ENCODE measurements around the gene JMJD1C. TPM values are rescaled to one million over a fixed set of nuclear protein-coding genes. Genes with fewer than 3 reads are reported as not detected.
A peak's percentile ranks its signal among the peaks of the same experiment; 100 is the strongest.

Gene JMJD1C
- polyA plus RNA-seq, 10 donors = 61.1 to 104 (median 75.2) TPM

GRCh38 chr10:63487990-63488389 lies 22.2 kb upstream of the JMJD1C start:
- DNase-seq = no peak

DNA sequence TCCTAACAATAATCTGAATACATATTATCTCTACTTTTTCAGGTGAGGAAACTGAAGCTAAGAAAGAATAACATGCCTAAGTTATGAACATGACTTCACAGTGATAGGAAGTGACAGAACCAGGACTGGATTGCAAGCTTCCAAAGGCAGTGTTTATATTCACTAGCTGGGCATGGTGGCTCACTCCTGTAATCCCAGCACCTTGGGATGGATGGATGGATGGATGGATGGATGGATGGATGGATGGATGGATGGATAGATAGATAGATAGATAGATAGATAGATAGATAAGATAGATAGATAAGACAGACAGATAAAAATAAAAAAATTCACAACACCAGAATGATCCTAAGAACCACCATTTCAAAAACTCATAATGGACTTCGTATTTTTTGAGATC lies 18.2 kb upstream of the JMJD1C start:
- no peak for DNase-seq

GRCh38 chr10:63481815-63482421 lies 16.1 kb upstream of the JMJD1C start:
- DNase-seq = no peak

- DNase-seq = no peak
Measured at GRCh38 chr10:63480237-63480636, 14.5 kb upstream of the JMJD1C start.

DNA sequence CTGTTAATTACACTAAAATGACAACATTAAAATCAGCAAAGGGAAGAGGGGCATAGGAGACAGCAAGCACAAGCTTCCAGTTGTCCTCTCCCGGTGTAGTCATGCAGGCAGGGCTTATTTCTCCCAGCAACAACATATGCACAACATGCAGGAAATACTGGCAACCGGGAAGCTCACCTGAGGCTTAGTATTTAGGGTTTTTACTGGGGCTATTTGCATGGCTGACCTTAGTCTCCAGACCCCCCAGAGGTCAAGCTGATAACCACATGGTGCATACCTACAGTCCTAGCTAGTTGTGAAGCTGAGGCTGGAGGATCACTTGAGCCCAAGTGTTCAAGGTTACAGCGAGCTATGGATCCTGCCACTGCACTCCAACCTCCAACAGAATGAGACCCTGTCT lies 12.8 kb upstream of the JMJD1C start:
- no peak for DNase-seq

GRCh38 chr10:63477927-63478326 lies 12.2 kb upstream of the JMJD1C start:
- no peak for DNase-seq

DNA sequence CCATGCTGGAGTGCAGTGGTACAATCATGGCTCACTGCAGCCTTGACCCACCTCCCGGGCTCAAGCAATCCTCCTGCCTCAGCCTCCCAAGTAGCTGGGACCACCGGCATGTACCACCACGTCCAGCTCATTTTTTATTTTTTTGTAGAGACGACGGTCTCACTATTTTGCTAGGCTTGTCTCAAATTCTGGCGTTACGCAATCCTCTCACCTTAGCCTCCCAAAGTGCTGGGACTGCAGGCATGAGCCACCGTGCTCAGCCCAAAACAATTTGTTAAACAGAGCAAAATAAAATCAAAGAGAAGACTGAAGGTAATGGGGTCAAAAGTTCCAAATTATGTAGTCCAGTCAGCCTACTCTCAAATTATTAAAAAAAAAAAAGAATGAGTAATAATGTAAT lies 8.7 kb upstream of the JMJD1C start:
- no peak for DNase-seq

- DNase-seq = no peak
Measured at GRCh38 chr10:63470928-63471327, 5.2 kb upstream of the JMJD1C start.

DNA sequence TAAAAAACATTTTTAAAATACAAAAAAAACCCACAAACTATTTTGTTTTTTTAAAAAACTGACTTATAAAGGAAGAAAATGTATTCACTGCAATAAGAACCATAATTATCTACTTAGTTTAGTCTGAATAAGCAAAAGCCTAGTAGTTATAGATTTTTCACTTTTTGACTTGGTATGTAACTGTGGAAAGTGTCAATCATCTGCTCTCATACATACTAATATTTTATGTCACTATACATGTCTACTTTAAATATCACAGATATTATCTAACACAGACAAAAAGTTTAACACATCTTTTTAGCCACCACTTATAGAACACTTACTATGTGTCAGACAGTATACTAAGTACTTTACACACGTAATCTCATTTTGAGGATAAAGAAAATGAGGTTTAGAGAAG lies 3.2 kb upstream of the JMJD1C start:
- DNase-seq = no peak

DNA sequence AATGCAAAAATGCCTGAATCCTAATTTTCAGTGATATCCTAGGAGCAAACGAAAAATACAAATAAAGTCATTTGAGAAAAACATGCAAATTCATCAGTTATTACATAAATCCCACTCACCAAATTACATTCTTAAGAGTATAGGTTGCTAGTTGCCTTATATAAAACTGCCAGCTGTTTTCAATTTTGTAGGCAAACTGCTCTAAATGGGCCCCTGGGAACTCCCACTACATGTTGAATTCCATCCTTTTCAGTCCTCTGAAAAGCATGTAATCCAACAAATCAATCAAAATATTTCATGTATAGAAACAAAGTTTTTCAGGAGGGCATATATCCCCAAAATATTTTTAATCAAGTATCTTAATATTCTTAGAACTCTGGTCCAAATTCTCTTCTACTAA lies 2.1 kb upstream of the JMJD1C start:
- peak; percentile 24 to 58 (median 45) for DNase-seq

- peak in 2 of 3 donors; percentile 58 to 62 for DNase-seq
Measured at GRCh38 chr10:63466144-63466935, 563 bp upstream of the JMJD1C start.

DNA sequence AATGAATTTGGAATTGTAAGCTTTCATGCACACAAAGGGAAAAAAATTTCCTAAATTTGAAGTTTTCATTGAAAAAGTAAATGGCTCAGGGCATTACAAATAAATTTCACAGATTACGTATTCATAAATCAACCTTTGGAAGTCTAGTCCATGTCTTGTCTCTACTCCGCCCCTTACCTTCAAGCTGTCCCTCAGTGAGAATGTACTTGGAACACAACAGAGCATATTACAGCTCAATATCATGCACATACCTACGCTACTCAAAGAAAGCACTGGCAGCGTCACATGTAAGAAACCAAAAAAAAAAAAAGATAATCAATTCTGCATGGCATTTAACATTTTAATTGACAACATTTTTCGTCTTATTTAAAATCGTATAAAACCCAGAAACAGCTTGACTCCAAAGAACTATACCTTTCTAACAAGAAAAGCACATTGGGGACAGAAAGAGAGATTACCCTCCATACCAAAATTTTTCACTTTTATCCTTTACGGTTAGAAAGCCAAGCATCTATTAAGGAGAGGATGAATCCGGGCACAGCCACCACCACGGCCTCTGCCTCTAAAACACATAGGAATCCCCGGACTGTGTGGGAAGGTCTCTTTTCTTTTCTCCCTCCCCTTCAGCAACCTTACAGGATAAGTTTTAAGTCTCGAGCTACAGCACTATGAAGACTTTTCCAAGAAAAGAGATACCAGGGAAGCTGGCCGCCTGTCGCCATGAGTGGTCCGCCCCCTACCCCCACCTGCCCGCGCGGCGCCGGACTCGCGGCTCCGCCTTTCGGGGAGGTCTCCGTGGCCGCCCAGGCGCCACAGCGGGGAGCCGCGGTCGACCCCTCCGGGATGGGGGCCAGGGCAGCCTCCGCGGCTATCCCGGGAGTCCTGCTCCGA lies 1.1 kb downstream of the JMJD1C start:
- DNase-seq = peak in 2 of 3 donors; percentile 14 to 72

GRCh38 chr10:63462442-63462841 lies 3.3 kb downstream of the JMJD1C start:
- DNase-seq = no peak

- DNase-seq = no peak
Measured at GRCh38 chr10:63458177-63458576, 7.6 kb downstream of the JMJD1C start.

- no peak for DNase-seq
Measured at GRCh38 chr10:63457594-63457993, 8.2 kb downstream of the JMJD1C start.

GRCh38 chr10:63456437-63457210 lies 9.2 kb downstream of the JMJD1C start:
- DNase-seq = peak in 1 of 3 donors; percentile 43

DNA sequence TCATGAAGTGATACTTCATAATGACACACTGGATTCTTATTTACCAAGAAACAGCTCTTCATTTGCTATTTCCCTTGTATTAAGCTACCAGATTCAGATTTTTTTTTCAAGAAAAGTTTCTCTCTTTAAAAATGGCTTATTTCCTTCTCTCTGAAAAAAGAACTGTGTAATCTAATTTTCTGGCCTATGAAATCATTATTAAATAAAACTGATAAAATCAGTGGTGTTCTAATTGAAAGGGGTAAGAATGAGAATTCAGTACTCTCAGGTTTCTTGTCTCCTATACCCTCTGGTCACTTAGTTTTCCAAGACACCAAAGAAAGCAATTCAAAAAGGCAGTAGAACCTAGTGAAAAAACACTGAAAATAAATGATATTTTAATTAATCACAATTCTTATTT lies 10.3 kb downstream of the JMJD1C start:
- no peak for DNase-seq

GRCh38 chr10:63454631-63455030 lies 11.1 kb downstream of the JMJD1C start:
- no peak for DNase-seq

- no peak for DNase-seq
Measured at GRCh38 chr10:63452524-63452923, 13.3 kb downstream of the JMJD1C start.

DNA sequence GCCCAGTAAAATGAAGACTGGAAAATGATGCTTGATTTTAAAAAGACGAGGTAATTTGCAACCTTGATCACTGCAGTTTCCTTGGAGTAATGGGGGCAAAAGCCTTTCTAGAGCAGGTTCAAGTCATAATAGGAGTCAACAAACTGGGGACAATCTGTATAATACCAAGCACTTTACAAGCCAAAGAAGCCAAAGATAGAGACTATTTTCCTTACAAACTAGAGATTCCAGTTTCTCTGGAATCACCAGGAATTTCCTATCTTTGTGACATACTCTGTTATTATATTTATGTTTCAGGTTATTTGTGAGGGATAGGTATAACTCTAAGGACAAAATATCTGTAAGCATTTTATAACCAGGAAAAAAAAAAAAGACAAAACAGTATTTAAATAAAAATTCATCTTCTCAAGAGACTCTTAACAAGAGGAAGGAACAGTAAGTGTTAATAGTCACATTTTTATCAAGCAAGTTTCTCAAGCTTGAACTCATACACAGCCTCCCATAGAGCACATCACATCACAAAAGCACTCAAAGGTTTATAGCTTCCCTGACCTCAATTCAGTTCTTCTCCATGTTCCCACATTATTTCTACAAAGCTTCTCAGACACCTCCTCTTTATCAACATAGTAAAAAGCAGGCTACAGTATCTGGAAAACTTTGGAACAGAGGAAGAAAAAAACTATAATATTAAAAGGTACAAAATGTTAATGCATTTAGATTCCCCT lies 18.9 kb downstream of the JMJD1C start:
- DNase-seq = no peak

GRCh38 chr10:63441404-63441803 lies 24.4 kb downstream of the JMJD1C start:
- DNase-seq = no peak
